ENCODE results near the gene N4BP2L2.

- TF ChIP-seq, protein P1, sequence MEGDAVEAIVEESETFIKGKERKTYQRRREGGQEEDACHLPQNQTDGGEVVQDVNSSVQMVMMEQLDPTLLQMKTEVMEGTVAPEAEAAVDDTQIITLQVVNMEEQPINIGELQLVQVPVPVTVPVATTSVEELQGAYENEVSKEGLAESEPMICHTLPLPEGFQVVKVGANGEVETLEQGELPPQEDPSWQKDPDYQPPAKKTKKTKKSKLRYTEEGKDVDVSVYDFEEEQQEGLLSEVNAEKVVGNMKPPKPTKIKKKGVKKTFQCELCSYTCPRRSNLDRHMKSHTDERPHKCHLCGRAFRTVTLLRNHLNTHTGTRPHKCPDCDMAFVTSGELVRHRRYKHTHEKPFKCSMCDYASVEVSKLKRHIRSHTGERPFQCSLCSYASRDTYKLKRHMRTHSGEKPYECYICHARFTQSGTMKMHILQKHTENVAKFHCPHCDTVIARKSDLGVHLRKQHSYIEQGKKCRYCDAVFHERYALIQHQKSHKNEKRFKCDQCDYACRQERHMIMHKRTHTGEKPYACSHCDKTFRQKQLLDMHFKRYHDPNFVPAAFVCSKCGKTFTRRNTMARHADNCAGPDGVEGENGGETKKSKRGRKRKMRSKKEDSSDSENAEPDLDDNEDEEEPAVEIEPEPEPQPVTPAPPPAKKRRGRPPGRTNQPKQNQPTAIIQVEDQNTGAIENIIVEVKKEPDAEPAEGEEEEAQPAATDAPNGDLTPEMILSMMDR (optimal IDR thresholded peaks at IDR 0.05 in 1 of 3, IDR thresholded peaks at IDR 0.05 in 1 of 3, conservative IDR thresholded peaks at IDR 0.05 in 1 of 3; ENCODE audit: extremely low read depth in 1 of 3, insufficient read depth in 2 of 3, low read length in 3 of 3) = no peak
- no peak for TF ChIP-seq EZH2 (IDR thresholded peaks at IDR 0.05; ENCODE audit: low read length)
Measured at GRCh38 chr13:32403108-32403507, 135.5 kb downstream of the N4BP2L2 start.

Data from keratinocyte (primary cell).